Thoracic aorta (tissue), 2 donors: ENCODE measurements around the gene NIPSNAP3A. TPM values are rescaled to one million over a fixed set of nuclear protein-coding genes. Genes with fewer than 3 reads are reported as not detected.

Experiments
- ATAC-seq: fragments of 150-250 bp; one replicate; pipeline ENCODE4 v1.8.0; 2017; ENCODE audit warnings: low read depth; ENCODE audit not compliant: insufficient number of reproducible peaks, low FRiP score
- DNase-seq: peaks from one replicate; pipeline ENCODE4 v3.0.0-alpha.2; 2020; ENCODE audit warnings: low spot score
- H3K27ac ChIP-seq, 2 donors: fragments of 200-600 bp; sonication (generic); 1 replicate in 1 of 2; 2 replicates in 1 of 2; pipeline ENCODE4 v1.5.1; 2016; ENCODE audit warnings: mild to moderate bottlenecking in 2 of 2, moderate library complexity in 2 of 2
- H3K27me3 ChIP-seq: fragments of 200-600 bp; sonication (generic); replicated peaks from 2 replicates; pipeline ENCODE4 v1.6.0; 2016; ENCODE audit warnings: mild to moderate bottlenecking; ENCODE audit not compliant: insufficient read depth
- H3K36me3 ChIP-seq: fragments of 200-600 bp; sonication (generic); one replicate; pipeline ENCODE4 v1.5.1; 2016
- H3K4me1 ChIP-seq, 2 donors: fragments of 200-600 bp; sonication (generic); 1 replicate in 1 of 2; 2 replicates in 1 of 2; pipeline versions ENCODE4 v1.5.1 to v1.6.0; 2016; ENCODE audit warnings: low read depth in 2 of 2, mild to moderate bottlenecking in 1 of 2; ENCODE audit not compliant: control insufficient read depth in 1 of 2
- H3K4me3 ChIP-seq: fragments of 200-600 bp; sonication (generic); 2 replicates; pipeline ENCODE4 v1.5.1; 2016; ENCODE audit warnings: mild to moderate bottlenecking
- H3K9me3 ChIP-seq: fragments of 200-600 bp; sonication (generic); 2 replicates; pipeline ENCODE4 v1.5.1; 2016
- CTCF ChIP-seq: fragments of 200-600 bp; sonication (generic); IDR thresholded peaks from one replicate; pipeline ENCODE4 v1.5.1; 2019; ENCODE audit warnings: antibody characterized with exemption
- total RNA-seq, 2 donors: library from RNA; depleted of rRNA; stranded (reverse); fragments of >200 nt; gene quantifications; one replicate each; pipeline versions ENCODE4 v1.1.0 to v1.2.3, GENCODE V29; 2016

NIPSNAP3A gene
- total RNA-seq, 2 donors from 2014 or later = 19.2 to 42.6 TPM

- ATAC-seq (no peak), DNase-seq (no peak)
- no peak for TF ChIP-seq CTCF
- H3K27me3 ChIP-seq = no peaks in the 10 kb centered on the region
- H3K4me3 ChIP-seq = no peak overlapping the region
- H3K9me3 ChIP-seq = no peaks in the 10 kb centered on the region
- H3K36me3 ChIP-seq = peaks cover 8% of the 10 kb centered on the region
- H3K4me1 ChIP-seq = peaks cover 9 to 13% of the 10 kb centered on the region in 2 donors
- H3K27ac ChIP-seq = no peak overlapping the region
Measured at GRCh38 chr9:104776797-104777196, 29.3 kb downstream of the NIPSNAP3A start.

GRCh38 chr9:104778802-104779201 is 31.3 kb downstream of the NIPSNAP3A start:
- no peak for ATAC-seq

GRCh38 chr9:104779334-104779733 is 31.9 kb downstream of the NIPSNAP3A start:
- no peak for DNase-seq
- Histone ChIP-seq H3K4me3 (no peak overlapping the region), H3K9me3 (no peaks in the 10 kb centered on the region), H3K4me1 (peaks cover 0 to 9% of the 10 kb centered on the region in 2 donors), H3K27ac (no peak overlapping the region), H3K36me3 (peaks cover 18% of the 10 kb centered on the region), H3K27me3 (no peaks in the 10 kb centered on the region)
- TF ChIP-seq CTCF = no peak
- ATAC-seq = no peak

More at GRCh38 chr9:104778802-104779201, 31.3 kb downstream of the NIPSNAP3A start:
- Histone ChIP-seq H3K4me1 (peaks cover 0 to 9% of the 10 kb centered on the region in 2 donors), H3K27ac (no peak overlapping the region), H3K9me3 (no peaks in the 10 kb centered on the region), H3K4me3 (no peak overlapping the region), H3K27me3 (no peaks in the 10 kb centered on the region), H3K36me3 (peaks cover 16% of the 10 kb centered on the region)
- DNase-seq = no peak
- no peak for TF ChIP-seq CTCF

GRCh38 chr9:104779946-104780535 is 32.6 kb downstream of the NIPSNAP3A start:
- ATAC-seq = no peak

GRCh38 chr9:104780796-104781395 is 33.4 kb downstream of the NIPSNAP3A start:
- no peak for TF ChIP-seq CTCF
- H3K27ac ChIP-seq = no peak overlapping the region
- no peaks in the 10 kb centered on the region for H3K27me3 ChIP-seq
- DNase-seq = no peak
- H3K36me3 ChIP-seq = peaks cover 22% of the 10 kb centered on the region
- no peak overlapping the region for H3K4me3 ChIP-seq
- ATAC-seq = no peak
- peaks cover 0 to 9% of the 10 kb centered on the region in 2 donors for H3K4me1 ChIP-seq
- no peaks in the 10 kb centered on the region for H3K9me3 ChIP-seq

More at GRCh38 chr9:104779946-104780535, 32.6 kb downstream of the NIPSNAP3A start:
- no peaks in the 10 kb centered on the region for H3K9me3 ChIP-seq
- H3K27me3 ChIP-seq = no peaks in the 10 kb centered on the region
- peaks cover 0 to 9% of the 10 kb centered on the region in 2 donors for H3K4me1 ChIP-seq
- H3K27ac ChIP-seq = no peak overlapping the region
- H3K4me3 ChIP-seq = no peak overlapping the region
- TF ChIP-seq CTCF = no peak
- no peak for DNase-seq
- peaks cover 16% of the 10 kb centered on the region for H3K36me3 ChIP-seq
